PC-9 (cell line): ENCODE data around the gene TRIM68. TPM values are rescaled to one million over a fixed set of nuclear protein-coding genes. Genes with fewer than 3 reads are reported as not detected.

Experiments used
- BruUV-seq: library from RNA; stranded (reverse); fragments of 400-500 nt; replicated peaks from 2 replicates; lab custom pipeline; 2021; lab: Mats Ljungman, UMichigan
- CTCF ChIA-PET: fragments of 300-600 bp; sonication (Branson Sonifier 250); formaldehyde crosslinking; loops from one replicate; lab custom pipeline; 2022; ENCODE audit warnings: antibody characterized with exemption; lab: Charles Lee
- POLR2A ChIA-PET: fragments of 300-600 bp; sonication (Branson Sonifier 250); formaldehyde crosslinking; loops from one replicate; lab custom pipeline; 2022; ENCODE audit warnings: antibody characterized with exemption; ENCODE audit not compliant: unreplicated experiment; lab: Charles Lee
- DNase-seq, 2 experiments: peaks; one replicate each; pipeline versions ENCODE4 v3.0.0 to v3.0.0-alpha.2; 2015 to 2022; ENCODE audit warnings: mixed read lengths in 1 of 2
- H2AFZ ChIP-seq: fragments of 200-600 bp; sonication (generic); 2 replicates; pipeline ENCODE4 v1.8.1; 2017; ENCODE audit warnings: antibody characterized with exemption
- H3F3A ChIP-seq: fragments of 200-600 bp; sonication (generic); 2 replicates; pipeline ENCODE4 v1.8.1; 2017; ENCODE audit warnings: antibody characterized with exemption, mild to moderate bottlenecking, low read depth; ENCODE audit not compliant: insufficient read depth
- H3K27ac ChIP-seq: fragments of 200-600 bp; sonication (generic); 2 replicates; pipeline ENCODE4 v1.6.1; 2016; ENCODE audit warnings: mixed run types
- H3K27me3 ChIP-seq: fragments of 200-600 bp; sonication (generic); 2 replicates; pipeline ENCODE4 v1.6.1; 2016; ENCODE audit warnings: low read depth, mixed run types; ENCODE audit not compliant: insufficient read depth
- H3K36me3 ChIP-seq: fragments of 200-600 bp; sonication (generic); 2 replicates; pipeline ENCODE4 v1.6.1; 2016; ENCODE audit warnings: low read depth, mixed run types
- H3K4me1 ChIP-seq: fragments of 200-600 bp; sonication (generic); replicated peaks from 2 replicates; pipeline ENCODE4 v1.6.1; 2016; ENCODE audit warnings: mixed run types; ENCODE audit not compliant: insufficient read depth
- H3K4me2 ChIP-seq: fragments of 200-600 bp; sonication (generic); 2 replicates; pipeline ENCODE4 v1.6.1; 2017; ENCODE audit warnings: mixed run types
- H3K4me3 ChIP-seq: fragments of 200-600 bp; sonication (generic); 2 replicates; pipeline ENCODE4 v1.6.1; 2016; ENCODE audit warnings: mixed run types
- H3K79me2 ChIP-seq: fragments of 200-600 bp; sonication (generic); 2 replicates; pipeline ENCODE4 v1.6.1; 2017; ENCODE audit warnings: low read depth, mixed run types
- H3K9me2 ChIP-seq: fragments of 200-600 bp; sonication (generic); 2 replicates; pipeline ENCODE4 v1.8.1; 2017; ENCODE audit warnings: mild to moderate bottlenecking; ENCODE audit not compliant: insufficient read depth
- H3K9me3 ChIP-seq: fragments of 200-600 bp; sonication (generic); 2 replicates; pipeline ENCODE4 v1.8.1; 2016; ENCODE audit warnings: low read depth; ENCODE audit not compliant: insufficient read depth
- H4K20me1 ChIP-seq: fragments of 200-600 bp; sonication (generic); 2 replicates; pipeline ENCODE4 v1.8.1; 2017; ENCODE audit not compliant: insufficient read depth
- CTCF ChIP-seq: fragments of 200-600 bp; sonication (generic); conservative IDR thresholded peaks from 2 replicates; pipeline ENCODE4 v1.6.1; 2017; ENCODE audit warnings: mixed run types, antibody characterized with exemption, mild to moderate bottlenecking, moderate library complexity
- EZH2 ChIP-seq: fragments of 200-600 bp; sonication (generic); IDR thresholded peaks from 2 replicates; pipeline ENCODE4 v1.8.0; 2017; ENCODE audit warnings: antibody characterized with exemption, low read depth
- intact Hi-C: fragments of 100-400 bp; cut with micrococcal nuclease; formaldehyde crosslinking; loops from one replicate; pipeline ENCODE4 v1.10.0; 2022; ENCODE audit not compliant: unreplicated experiment
- total RNA-seq: library from RNA; stranded (reverse); gene quantifications from 2 replicates; pipeline ENCODE4 v1.2.3, GENCODE V29; 2021

The TRIM68 gene
- total RNA-seq, 1 experiment from 2014 or later = 4.6 TPM

GRCh38 chr11:4647766-4648165, 39.7 kb upstream of the TRIM68 start:
- intact Hi-C loops = no loop called here
- H2AFZ ChIP-seq = no peak overlapping the region
- no peaks in the 10 kb centered on the region for H3K9me2 ChIP-seq
- H3K79me2 ChIP-seq = no peaks in the 10 kb centered on the region
- H3K36me3 ChIP-seq = no peaks in the 10 kb centered on the region
- no peak overlapping the region for H3K27ac ChIP-seq
- H4K20me1 ChIP-seq = no peaks in the 10 kb centered on the region
- DNase-seq = no peak
- no peak overlapping the region for H3K4me2 ChIP-seq
- no peaks in the 10 kb centered on the region for H3K9me3 ChIP-seq
- no peak for TF ChIP-seq CTCF
- no peak for TF ChIP-seq EZH2
- H3K27me3 ChIP-seq = peaks cover 8% of the 10 kb centered on the region
- POLR2A ChIA-PET = no interaction called here
- H3F3A ChIP-seq = no peaks in the 10 kb centered on the region
- CTCF ChIA-PET = no interaction called here
- H3K4me1 ChIP-seq = no peaks in the 10 kb centered on the region
- no TSS peak for BruUV-seq
- no peak overlapping the region for H3K4me3 ChIP-seq

GRCh38 chr11:4645974-4646373, 37.9 kb upstream of the TRIM68 start:
- no peaks in the 10 kb centered on the region for H3F3A ChIP-seq
- intact Hi-C loops = no loop called here
- POLR2A ChIA-PET = no interaction called here
- no peak overlapping the region for H3K4me2 ChIP-seq
- no peaks in the 10 kb centered on the region for H3K79me2 ChIP-seq
- no peak overlapping the region for H3K4me3 ChIP-seq
- no peaks in the 10 kb centered on the region for H3K9me3 ChIP-seq
- no TSS peak for BruUV-seq
- no peaks in the 10 kb centered on the region for H3K36me3 ChIP-seq
- CTCF ChIA-PET = no interaction called here
- H3K4me1 ChIP-seq = no peaks in the 10 kb centered on the region
- no peaks in the 10 kb centered on the region for H4K20me1 ChIP-seq
- no peak overlapping the region for H2AFZ ChIP-seq
- no peak for DNase-seq
- H3K9me2 ChIP-seq = no peaks in the 10 kb centered on the region
- H3K27ac ChIP-seq = no peak overlapping the region
- peaks cover 10% of the 10 kb centered on the region for H3K27me3 ChIP-seq
- TF ChIP-seq EZH2 = no peak
- TF ChIP-seq CTCF = no peak

- no peak for TF ChIP-seq CTCF
- TF ChIP-seq EZH2 = no peak
- CTCF ChIA-PET = no interaction called here
- Histone ChIP-seq H4K20me1 (no peaks in the 10 kb centered on the region), H3K9me2 (no peaks in the 10 kb centered on the region), H3K36me3 (no peaks in the 10 kb centered on the region), H3K79me2 (no peaks in the 10 kb centered on the region), H3K9me3 (no peaks in the 10 kb centered on the region), H2AFZ (no peak overlapping the region), H3K4me2 (no peak overlapping the region), H3K4me3 (no peak overlapping the region), H3F3A (no peaks in the 10 kb centered on the region), H3K27ac (no peak overlapping the region), H3K27me3 (peaks cover 15% of the 10 kb centered on the region), H3K4me1 (no peaks in the 10 kb centered on the region)
- intact Hi-C loops = no loop called here
- POLR2A ChIA-PET = no interaction called here
- DNase-seq = no peak
- no TSS peak for BruUV-seq
Measured at GRCh38 chr11:4644233-4644632, 36.2 kb upstream of the TRIM68 start.
